Muscle of arm (tissue), 12 donors: ENCODE results near the gene CUBN. TPM values are rescaled to one million over a fixed set of nuclear protein-coding genes. Genes with fewer than 3 reads are reported as not detected.

Experiments
- DNase-seq: peaks from one replicate; pipeline ENCODE4 v3.0.0-alpha.2; 2013
- polyA plus RNA-seq, 12 donors: library from polyadenylated mRNA; unstranded; fragments of 120-200 nt; gene quantifications; one replicate each; pipeline ENCODE4 v1.2.1, GENCODE V29; 2013; ENCODE audit not compliant: insufficient read length in 12 of 12

CUBN gene
- polyA plus RNA-seq, 12 donors = 1.6 to 15.6 (median 2.7) TPM; not detected in 1

- DNase-seq = no peak
Observed at GRCh38 chr10:16789261-16789660, 340.4 kb downstream of the CUBN start.

- DNase-seq = no peak
Observed at GRCh38 chr10:16788778-16789177, 340.8 kb downstream of the CUBN start.

DNA sequence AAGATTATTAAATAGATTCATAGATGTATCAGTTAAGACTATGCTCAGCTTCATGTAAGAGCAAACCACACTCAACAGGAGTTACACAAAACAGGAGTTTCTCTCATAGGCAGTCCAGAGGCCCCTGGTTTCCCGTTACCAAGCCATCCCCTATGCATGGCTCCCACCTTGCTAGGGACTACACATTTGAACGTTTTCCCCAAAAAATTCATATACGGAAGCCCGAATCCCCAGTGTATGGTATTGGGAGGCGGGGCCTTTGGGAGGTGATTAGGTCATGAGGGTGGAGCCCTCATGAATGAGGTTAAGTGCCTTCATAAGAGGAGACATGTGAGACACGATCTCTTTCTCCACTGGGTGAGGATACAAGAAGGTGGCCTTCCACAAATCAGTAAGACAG is 341.5 kb downstream of the CUBN start:
- DNase-seq = no peak

DNA sequence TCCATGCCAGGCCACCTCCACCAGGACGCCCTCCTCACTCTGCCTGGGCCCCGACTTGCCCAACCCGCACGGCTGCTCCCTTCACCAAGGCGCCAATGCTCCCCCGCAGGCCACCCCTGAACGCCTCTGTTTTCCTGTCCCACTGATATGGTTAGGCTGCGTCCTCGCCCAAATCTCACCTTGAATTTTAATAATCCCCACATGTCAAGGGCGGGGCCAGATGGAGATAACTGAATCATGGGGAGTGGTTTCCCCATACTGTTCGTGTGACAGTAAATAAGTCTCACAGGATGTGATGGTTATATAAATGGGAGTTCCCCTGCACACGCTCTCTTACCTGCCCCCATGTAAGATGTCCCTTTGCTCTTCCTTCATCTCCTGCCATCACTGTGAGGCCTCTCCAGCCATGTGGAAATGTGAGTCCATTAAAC is 342.2 kb downstream of the CUBN start:
- DNase-seq = no peak

DNA sequence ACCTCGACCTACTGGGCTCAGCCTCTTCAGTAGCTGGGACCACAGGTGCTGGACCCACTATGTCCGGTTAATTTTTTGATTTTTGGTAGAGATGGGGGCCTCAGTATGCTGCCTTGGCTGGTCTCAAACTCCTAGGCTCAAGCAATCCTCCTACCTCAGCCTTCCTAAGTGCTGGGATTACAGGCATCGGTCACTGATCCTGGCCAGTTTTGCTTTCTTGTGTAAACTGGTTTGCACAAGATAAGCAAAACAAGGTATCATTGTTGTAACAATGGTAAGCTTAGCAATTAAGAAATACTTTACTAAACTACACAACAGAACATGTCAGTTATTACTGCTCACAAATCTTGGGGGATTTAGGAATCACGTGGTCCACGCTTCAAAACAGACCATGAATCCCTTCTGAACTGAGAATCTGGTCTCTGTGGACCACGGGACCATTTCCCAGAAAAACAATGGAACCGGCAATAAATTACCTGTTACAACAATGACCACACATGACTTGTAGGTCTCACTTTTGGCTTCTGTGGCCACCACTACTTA is 349.2 kb downstream of the CUBN start:
- DNase-seq = no peak

- no peak for DNase-seq
Observed at GRCh38 chr10:16779384-16779915, 350.2 kb downstream of the CUBN start.

- DNase-seq = peak; percentile 55
Observed at GRCh38 chr10:16777473-16778370, 351.9 kb downstream of the CUBN start.

DNA sequence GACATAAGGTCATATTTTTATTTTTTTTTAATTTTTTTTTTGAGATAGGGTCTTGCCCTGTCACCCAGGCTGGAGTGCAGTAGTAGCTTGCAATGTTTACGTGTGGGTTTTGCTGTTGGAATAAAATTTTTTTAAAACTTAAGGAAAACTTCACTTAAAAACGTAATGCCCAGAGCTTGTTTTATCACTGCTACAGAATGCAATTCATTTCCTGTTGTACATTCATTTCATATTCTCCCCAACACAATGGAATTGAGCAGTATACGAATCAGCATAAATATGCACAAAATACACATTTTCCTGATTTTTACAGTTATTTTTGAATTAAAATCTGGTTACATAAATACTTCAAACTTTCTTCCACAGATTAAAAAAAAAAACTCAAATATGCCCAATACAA is 352.7 kb downstream of the CUBN start:
- no peak for DNase-seq

Other genes with a start within 250 kb of the CUBN start
- 10 to 100 TPM in 6 of 12 donors, 1 to 10 TPM in 5, not detected in 1; 7.4 to 14.7 (median 10.8) TPM for gene TRDMT1, start 71.9 kb upstream of the CUBN start, polyA plus RNA-seq
- 1,000 to 10,000 TPM in 11 of 12 donors, 100 to 1,000 TPM in 1; 836 to 4,364 (median 2,639) TPM for gene VIM, start 98.4 kb upstream of the CUBN start, polyA plus RNA-seq